ENCODE results near the gene GTF3C4.

The GTF3C4 gene

GRCh38 chr9:132721661-132722060 is 51.4 kb downstream of the GTF3C4 start:
- Histone ChIP-seq H3K36me3 (ENCODE audit: control insufficient read depth, low read length) (no peaks in the 10 kb centered on the region), H3K4me1 (ENCODE audit: control insufficient read depth, low read length) (no peaks in the 10 kb centered on the region), H3F3A (ENCODE audit: control insufficient read depth, insufficient read depth) (no peaks in the 10 kb centered on the region), H3K9me3 (ENCODE audit: control insufficient read depth, insufficient read depth, low read length) (no peaks in the 10 kb centered on the region), H3K9me2 (replicated peaks; ENCODE audit: control insufficient read depth, low read length) (no peaks in the 10 kb centered on the region), H3K4me3 (ENCODE audit: low read length) (no peak overlapping the region), H3K4me2 (ENCODE audit: low read length) (no peak overlapping the region), H3K27me3 (ENCODE audit: control insufficient read depth, low read length) (peaks cover 2% of the 10 kb centered on the region; the same call in 1 of the 2 replicates), H3K27ac (ENCODE audit: low read depth, low read length) (no peak overlapping the region), H4K20me1 (ENCODE audit: control insufficient read depth, insufficient read depth, low read depth, low read length) (no peaks in the 10 kb centered on the region), H3K79me2 (ENCODE audit: control insufficient read depth, low read length) (no peaks in the 10 kb centered on the region)
- no peak for TF ChIP-seq EZH2phosphoT487 (IDR thresholded peaks at IDR 0.05; ENCODE audit: borderline replicate concordance, low read length)

GRCh38 chr9:132722564-132723065 is 52.4 kb downstream of the GTF3C4 start:
- Histone ChIP-seq H4K20me1 (ENCODE audit: control insufficient read depth, insufficient read depth, low read depth, low read length) (no peaks in the 10 kb centered on the region), H3K9me2 (replicated peaks; ENCODE audit: control insufficient read depth, low read length) (no peaks in the 10 kb centered on the region), H3K4me3 (ENCODE audit: low read length) (no peak overlapping the region), H3K27me3 (ENCODE audit: control insufficient read depth, low read length) (peaks cover 9% of the 10 kb centered on the region), H3K27ac (ENCODE audit: low read depth, low read length) (no peak overlapping the region), H3K79me2 (ENCODE audit: control insufficient read depth, low read length) (no peaks in the 10 kb centered on the region), H3K9me3 (ENCODE audit: control insufficient read depth, insufficient read depth, low read length) (no peaks in the 10 kb centered on the region), H3K4me2 (ENCODE audit: low read length) (no peak overlapping the region), H3K36me3 (ENCODE audit: control insufficient read depth, low read length) (no peaks in the 10 kb centered on the region), H3F3A (ENCODE audit: control insufficient read depth, insufficient read depth) (no peaks in the 10 kb centered on the region), H3K4me1 (ENCODE audit: control insufficient read depth, low read length) (no peaks in the 10 kb centered on the region)
- TF ChIP-seq EZH2phosphoT487 (IDR thresholded peaks at IDR 0.05; ENCODE audit: borderline replicate concordance, low read length) (no peak), CTCF (IDR thresholded peaks at IDR 0.05; ENCODE audit: low read depth, low read length, poor library complexity, severe bottlenecking) (no peak)

- Histone ChIP-seq H3K27ac (ENCODE audit: low read depth, low read length) (no peak overlapping the region), H3K4me1 (ENCODE audit: control insufficient read depth, low read length) (no peaks in the 10 kb centered on the region), H4K20me1 (ENCODE audit: control insufficient read depth, insufficient read depth, low read depth, low read length) (no peaks in the 10 kb centered on the region), H3K79me2 (ENCODE audit: control insufficient read depth, low read length) (no peaks in the 10 kb centered on the region), H3K4me3 (ENCODE audit: low read length) (no peak overlapping the region), H3K4me2 (ENCODE audit: low read length) (no peak overlapping the region), H3K9me2 (replicated peaks; ENCODE audit: control insufficient read depth, low read length) (no peaks in the 10 kb centered on the region), H3K36me3 (ENCODE audit: control insufficient read depth, low read length) (no peaks in the 10 kb centered on the region), H3F3A (ENCODE audit: control insufficient read depth, insufficient read depth) (no peaks in the 10 kb centered on the region), H3K27me3 (ENCODE audit: control insufficient read depth, low read length) (peaks cover 14% of the 10 kb centered on the region), H3K9me3 (ENCODE audit: control insufficient read depth, insufficient read depth, low read length) (no peaks in the 10 kb centered on the region)
- TF ChIP-seq EZH2phosphoT487 (IDR thresholded peaks at IDR 0.05; ENCODE audit: borderline replicate concordance, low read length) (no peak), CTCF (IDR thresholded peaks at IDR 0.05; ENCODE audit: low read depth, low read length, poor library complexity, severe bottlenecking) (no peak)
Observed at GRCh38 chr9:132723809-132724208, 53.5 kb downstream of the GTF3C4 start.

GRCh38 chr9:132725306-132725705 is 55.0 kb downstream of the GTF3C4 start:
- Histone ChIP-seq H3K79me2 (ENCODE audit: control insufficient read depth, low read length) (no peaks in the 10 kb centered on the region), H3K36me3 (ENCODE audit: control insufficient read depth, low read length) (no peaks in the 10 kb centered on the region), H3K9me3 (ENCODE audit: control insufficient read depth, insufficient read depth, low read length) (no peaks in the 10 kb centered on the region), H3K4me2 (ENCODE audit: low read length) (no peak overlapping the region), H3K9me2 (replicated peaks; ENCODE audit: control insufficient read depth, low read length) (no peaks in the 10 kb centered on the region), H3K4me3 (ENCODE audit: low read length) (no peak overlapping the region), H4K20me1 (ENCODE audit: control insufficient read depth, insufficient read depth, low read depth, low read length) (no peaks in the 10 kb centered on the region), H3K27me3 (ENCODE audit: control insufficient read depth, low read length) (peaks cover 14% of the 10 kb centered on the region), H3F3A (ENCODE audit: control insufficient read depth, insufficient read depth) (no peaks in the 10 kb centered on the region), H3K4me1 (ENCODE audit: control insufficient read depth, low read length) (no peaks in the 10 kb centered on the region), H3K27ac (ENCODE audit: low read depth, low read length) (no peak overlapping the region)
- no peak for TF ChIP-seq CTCF (IDR thresholded peaks at IDR 0.05; ENCODE audit: low read depth, low read length, poor library complexity, severe bottlenecking)
- no peak for TF ChIP-seq EZH2phosphoT487 (IDR thresholded peaks at IDR 0.05; ENCODE audit: borderline replicate concordance, low read length)
